ENCODE results near the gene AGAP2.
"Not testable (repeated sequence)": the region's sequence is repeated elsewhere in the genome, so short reads cannot be mapped to it uniquely, and the experiment has no call there.

Gene AGAP2

DNA sequence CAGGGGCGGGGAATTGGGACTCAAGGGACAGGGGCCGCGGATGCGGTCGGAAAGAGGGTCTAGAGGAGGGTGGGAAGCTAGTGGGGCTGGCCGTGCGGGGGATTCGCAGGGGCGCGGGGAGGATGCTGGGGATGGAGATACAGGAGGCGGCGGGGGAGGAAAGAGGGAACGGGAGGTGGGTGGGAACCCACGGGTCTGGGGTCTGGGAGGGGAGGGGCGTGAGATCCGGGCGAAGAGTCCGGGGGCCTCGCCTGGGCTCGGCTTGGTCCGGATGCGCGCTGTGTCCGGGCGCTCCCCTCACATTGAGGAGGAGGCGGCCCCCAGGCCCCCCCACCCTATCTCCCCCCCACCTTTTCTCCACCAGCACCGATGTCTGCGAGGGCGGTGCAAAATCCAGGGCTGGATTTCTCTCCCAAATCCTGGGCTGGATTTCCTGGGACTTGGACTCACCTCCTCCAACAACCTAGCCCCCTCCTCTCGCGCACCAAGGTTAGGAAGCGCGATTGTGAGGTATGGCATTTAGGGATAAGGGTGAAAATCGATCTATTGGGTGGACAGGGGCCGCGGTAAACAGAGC, at the start of gene AGAP2:
Gene AGAP2 (minus strand): TSS at position 82 of the 577 bp plus-strand sequence. CDS start 496 bp downstream, outside the sequence.
- no peak for DNase-seq (ENCODE audit: low read depth)

DNA sequence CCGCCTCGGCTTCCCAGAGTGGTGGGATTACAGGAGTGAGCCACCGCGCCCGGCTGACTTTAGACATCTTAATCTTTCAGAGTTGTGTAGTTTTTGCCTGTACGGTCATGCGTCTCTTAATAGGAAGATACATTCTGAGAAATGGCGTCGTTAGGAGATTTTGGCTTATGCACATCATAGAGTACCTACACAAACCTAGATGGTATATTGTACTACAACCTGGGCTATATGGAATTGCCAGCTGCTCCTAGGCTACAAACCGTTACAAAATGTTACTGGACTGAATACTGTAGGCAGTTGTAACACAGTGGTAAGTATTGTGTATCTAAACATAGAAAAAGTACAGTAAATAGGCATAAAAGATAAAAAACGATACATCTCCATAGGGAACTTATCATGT, 45.3 kb upstream of the AGAP2 start:
- no peak for DNase-seq (ENCODE audit: low read depth)

GRCh38 chr12:57783466-57783801, 44.9 kb upstream of the AGAP2 start:
- DNase-seq (ENCODE audit: low read depth), result no peak

DNA sequence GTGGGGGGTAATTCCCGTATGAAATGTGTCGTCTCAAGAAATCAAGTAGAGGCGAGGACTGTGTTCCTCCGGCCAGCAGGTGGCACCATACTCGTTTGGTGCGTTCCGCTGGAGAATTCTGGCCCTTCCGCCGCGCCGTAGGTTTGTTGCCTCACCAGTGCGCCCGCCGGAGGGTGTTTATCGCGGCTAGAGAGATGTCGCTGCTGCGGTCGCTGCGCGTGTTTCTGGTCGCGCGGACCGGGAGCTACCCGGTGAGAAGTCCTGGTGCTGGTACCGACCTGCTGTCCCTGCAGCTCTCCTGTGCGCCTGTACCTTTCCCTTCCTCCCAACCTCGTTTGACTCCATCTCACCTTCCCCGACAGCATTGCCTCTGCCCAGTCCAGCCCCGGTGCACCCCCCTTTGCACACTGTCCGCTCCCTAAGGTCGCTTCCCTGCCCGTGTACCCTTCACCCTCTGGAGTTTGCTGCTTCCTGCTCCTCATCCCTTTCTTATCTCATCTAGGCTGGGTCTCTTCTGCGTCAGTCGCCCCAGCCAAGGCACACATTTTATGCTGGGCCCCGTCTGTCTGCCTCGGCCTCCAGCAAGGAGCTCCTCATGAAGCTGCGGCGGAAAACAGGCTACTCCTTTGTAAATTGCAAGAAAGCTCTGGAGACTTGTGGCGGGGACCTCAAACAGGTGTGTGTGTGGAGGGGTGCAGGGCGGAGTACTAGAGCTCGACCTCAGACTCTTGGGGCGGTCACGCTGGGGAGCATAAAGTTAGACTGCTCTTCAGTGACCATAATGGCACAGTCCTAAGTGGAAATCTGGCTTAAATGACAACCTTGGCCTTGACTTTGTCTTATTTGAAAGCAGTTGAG, 44.3 kb upstream of the AGAP2 start, which contains the start of gene TSFM:
Gene TSFM (plus strand): TSS at position 180 of the 858 bp plus-strand sequence. CDS start 15 bp downstream, at position 195.
- peak; percentile 91 for DNase-seq (ENCODE audit: low read depth)

DNA sequence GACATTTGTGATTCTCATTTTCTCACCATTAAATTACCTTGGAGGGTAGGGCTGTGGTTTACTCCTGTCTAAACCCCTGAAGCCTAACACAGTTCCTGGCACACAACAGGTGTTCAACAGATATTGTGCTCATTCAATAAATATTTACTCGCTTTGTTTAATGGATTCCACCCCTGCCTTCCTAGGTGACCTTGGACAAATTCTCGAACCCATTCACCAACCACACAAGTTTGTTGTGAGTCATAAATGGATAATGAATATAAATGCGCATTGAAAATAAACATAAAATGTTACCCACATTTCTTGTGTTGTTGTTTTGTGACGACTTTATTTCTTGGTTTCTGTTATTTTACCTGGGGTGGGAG, 43.7 kb upstream of the AGAP2 start:
- DNase-seq (ENCODE audit: low read depth), result no peak

- no peak for DNase-seq (ENCODE audit: low read depth)
Measured at GRCh38 chr12:57781801-57782200, 43.3 kb upstream of the AGAP2 start.

- DNase-seq (ENCODE audit: low read depth), result no peak
Measured at GRCh38 chr12:57781244-57781643, 42.7 kb upstream of the AGAP2 start.

DNA sequence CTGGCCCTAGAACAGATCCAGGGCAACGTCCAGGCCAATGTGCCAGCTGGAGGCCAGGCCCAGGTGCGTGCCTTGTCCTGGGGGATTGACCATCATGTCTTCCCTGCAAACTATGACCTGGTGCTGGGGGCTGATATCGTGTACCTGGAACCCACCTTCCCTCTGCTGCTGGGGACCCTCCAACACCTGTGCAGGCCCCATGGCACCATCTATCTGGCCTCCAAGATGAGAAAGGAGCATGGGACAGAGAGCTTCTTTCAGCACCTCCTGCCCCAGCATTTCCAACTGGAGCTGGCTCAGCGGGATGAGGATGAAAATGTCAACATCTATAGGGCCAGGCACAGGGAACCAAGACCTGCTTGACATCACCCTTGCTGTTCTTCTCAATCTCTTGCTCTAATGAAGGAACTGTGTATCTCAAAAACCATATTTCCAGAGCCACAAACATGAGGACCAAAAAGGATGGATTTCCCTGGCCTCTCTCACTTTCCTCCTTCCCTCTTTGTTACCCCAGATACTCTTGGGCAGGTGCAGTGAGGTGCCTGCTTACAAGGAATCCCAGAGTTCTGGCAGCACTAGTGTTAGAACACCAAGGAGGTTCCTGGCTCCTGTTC, 41.8 kb upstream of the AGAP2 start:
- no peak for DNase-seq (ENCODE audit: low read depth)

- no peak for DNase-seq (ENCODE audit: low read depth)
Measured at GRCh38 chr12:57779736-57780135, 41.2 kb upstream of the AGAP2 start.

- no peak for DNase-seq (ENCODE audit: low read depth)
Measured at GRCh38 chr12:57777911-57778310, 39.4 kb upstream of the AGAP2 start.

DNA sequence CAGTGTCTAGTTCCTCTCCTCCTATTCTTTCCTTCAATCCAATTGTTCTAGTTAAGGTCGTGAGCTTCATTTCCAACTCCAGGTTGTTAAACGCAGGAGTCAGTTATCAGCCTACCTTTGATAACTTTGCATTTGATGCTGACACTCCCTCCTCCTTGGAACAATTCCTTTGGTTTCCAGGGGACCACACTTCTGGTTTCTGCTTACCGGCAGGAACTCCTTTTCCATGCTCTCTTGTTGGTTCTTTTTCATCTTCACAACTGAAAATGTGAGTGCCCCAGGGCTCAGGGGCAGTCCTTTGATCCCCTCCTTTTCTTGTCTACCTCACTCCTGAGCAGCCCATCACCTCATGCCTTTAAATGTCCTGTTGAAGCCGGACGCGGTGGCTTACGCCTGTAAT, 38.8 kb upstream of the AGAP2 start:
- no peak for DNase-seq (ENCODE audit: low read depth)

GRCh38 chr12:57776247-57776587, 37.7 kb upstream of the AGAP2 start:
- DNase-seq (ENCODE audit: low read depth), result no peak

- DNase-seq (ENCODE audit: low read depth), result no peak
Measured at GRCh38 chr12:57775563-57776246, 37.2 kb upstream of the AGAP2 start.

DNA sequence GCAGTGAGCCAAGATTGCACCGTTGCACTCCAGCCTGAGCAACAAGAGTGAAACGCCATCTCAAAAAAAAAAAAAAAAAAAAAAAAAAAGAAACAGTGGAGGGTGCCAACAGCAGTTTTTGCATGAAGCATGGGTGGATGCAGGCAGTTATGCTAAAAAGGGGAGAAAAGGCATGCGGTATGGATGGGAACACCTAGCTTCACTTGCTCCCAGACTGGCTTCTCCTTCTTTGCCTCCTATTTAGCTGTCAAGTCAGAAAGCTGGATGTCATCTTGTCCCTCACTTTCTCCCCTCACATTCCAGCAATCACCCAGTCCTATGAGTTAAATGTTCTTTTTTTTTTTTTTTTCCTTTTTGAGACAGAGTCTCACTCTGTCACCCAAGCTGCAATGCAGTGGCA, 36.5 kb upstream of the AGAP2 start:
- DNase-seq (ENCODE audit: low read depth), result no peak

DNA sequence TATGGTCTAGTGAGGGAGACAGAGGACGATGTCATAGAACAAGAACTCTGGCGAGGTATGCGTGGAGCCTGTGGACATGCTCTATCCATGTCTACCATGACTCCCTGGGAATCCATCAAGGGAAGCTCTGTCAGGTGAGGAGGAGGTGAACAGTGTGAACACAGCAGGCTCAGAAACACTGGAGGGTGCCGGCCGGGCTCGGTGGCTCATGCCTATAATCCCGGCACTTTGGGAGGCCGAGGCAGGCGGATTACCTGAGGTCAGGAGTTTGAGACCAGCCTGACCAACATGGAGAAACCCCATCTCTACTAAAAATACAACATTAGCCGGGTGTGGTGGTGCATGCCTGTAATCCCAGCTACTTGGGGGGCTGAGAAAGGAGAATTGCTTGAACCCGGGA, 36.1 kb upstream of the AGAP2 start:
- DNase-seq (ENCODE audit: low read depth), result not testable (repeated sequence)

GRCh38 chr12:57772429-57773322, 34.1 kb upstream of the AGAP2 start, which contains the start of gene EEF1AKMT3:
EEF1AKMT3 (plus strand) TSS chr12:57772614; CDS start chr12:57772725, 111 bp downstream.
- peak; percentile 26 for DNase-seq (ENCODE audit: low read depth)

- DNase-seq (ENCODE audit: low read depth), result peak; percentile 95
Measured at GRCh38 chr12:57771873-57772428, 33.4 kb upstream of the AGAP2 start, which contains the start of gene METTL1. METTL1 (minus strand) TSS chr12:57772105; CDS start chr12:57772083, 22 bp downstream.

DNA sequence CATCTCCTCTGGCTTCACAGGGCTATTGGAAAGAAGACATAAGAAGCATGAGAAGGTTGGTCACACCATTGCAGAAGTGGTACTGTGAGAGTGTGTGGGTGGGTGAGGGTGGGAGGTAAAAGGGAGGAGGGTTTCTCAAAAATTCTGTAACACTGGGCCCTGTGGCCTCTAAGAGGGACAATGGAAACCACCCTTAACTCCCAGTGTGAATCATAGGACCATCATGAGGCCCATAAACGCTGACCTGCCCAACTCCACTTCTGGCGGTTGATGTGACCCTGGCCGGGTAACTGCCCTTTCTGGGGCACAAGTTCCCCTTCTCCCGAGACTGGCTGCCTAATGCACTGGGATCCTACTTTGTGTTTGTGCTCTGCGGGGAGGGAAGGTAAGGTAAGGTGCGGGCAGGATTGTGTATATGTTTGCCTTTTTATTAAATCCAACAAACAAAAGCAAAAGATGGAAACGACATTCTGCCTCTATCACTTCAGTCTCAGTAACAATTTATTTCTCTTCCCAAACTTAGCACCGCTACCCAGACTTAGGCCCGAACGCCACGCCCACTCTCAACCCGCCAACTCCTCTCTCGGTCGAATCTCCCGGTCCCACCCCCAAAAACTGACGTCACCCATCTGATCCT, 32.8 kb upstream of the AGAP2 start:
- DNase-seq (ENCODE audit: low read depth), result peak; percentile 85

GRCh38 chr12:57770734-57771133, 32.2 kb upstream of the AGAP2 start:
- DNase-seq (ENCODE audit: low read depth), result no peak

GRCh38 chr12:57769594-57769993, 31.1 kb upstream of the AGAP2 start:
- no peak for DNase-seq (ENCODE audit: low read depth)

DNA sequence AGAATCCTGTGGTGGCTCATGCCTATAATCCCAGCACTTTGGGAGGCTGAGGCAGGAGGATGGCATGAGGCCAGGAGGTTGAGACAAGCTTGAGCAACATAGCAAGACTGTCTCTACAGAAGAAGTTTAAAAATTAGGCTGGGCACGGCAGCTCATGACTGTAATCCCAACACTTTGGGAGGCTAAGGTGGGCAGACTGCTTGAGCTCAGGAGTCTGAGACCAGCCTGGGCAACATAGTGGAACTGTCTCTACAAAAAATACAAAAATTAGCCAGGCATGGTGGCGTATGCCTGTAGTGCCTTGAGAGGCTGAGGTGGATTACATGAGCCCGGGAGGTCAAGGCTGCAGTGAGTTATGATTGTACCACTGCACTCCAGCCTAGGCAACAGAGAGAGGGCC, 29.3 kb upstream of the AGAP2 start:
- DNase-seq (ENCODE audit: low read depth), result no peak

Data from stromal cell of bone marrow (primary cell).